Activated T-cell treated with anti-CD3 and anti-CD28 coated beads for 4 hours (primary cell): ENCODE measurements around the gene COL27A1.

Experiments
- DNase-seq: peaks from one replicate; pipeline ENCODE4 v3.0.0-alpha.2; 2020

Gene COL27A1

GRCh38 chr9:114149765-114150340 is 5.5 kb upstream of the COL27A1 start:
- DNase-seq: no peak

- no peak for DNase-seq
Observed at GRCh38 chr9:114150608-114151007, 4.7 kb upstream of the COL27A1 start.

- DNase-seq: no peak
Observed at GRCh38 chr9:114151426-114151956, 3.8 kb upstream of the COL27A1 start.

- no peak for DNase-seq
Observed at GRCh38 chr9:114153761-114154599, 1.4 kb upstream of the COL27A1 start.

- DNase-seq: no peak
Observed at GRCh38 chr9:114154600-114155102, 686 bp upstream of the COL27A1 start.

GRCh38 chr9:114155995-114156656 is 789 bp downstream of the COL27A1 start:
- peak; percentile 9 for DNase-seq

- peak; percentile 31 for DNase-seq
Observed at GRCh38 chr9:114156657-114157421, 1.5 kb downstream of the COL27A1 start.

- no peak for DNase-seq
Observed at GRCh38 chr9:114157516-114158176, 2.3 kb downstream of the COL27A1 start.

GRCh38 chr9:114158482-114159130 is 3.3 kb downstream of the COL27A1 start:
- no peak for DNase-seq

- DNase-seq: no peak
Observed at GRCh38 chr9:114159691-114160090, 4.4 kb downstream of the COL27A1 start.

- no peak for DNase-seq
Observed at GRCh38 chr9:114161513-114161912, 6.2 kb downstream of the COL27A1 start.

- DNase-seq: no peak
Observed at GRCh38 chr9:114163517-114163951, 8.2 kb downstream of the COL27A1 start.

- no peak for DNase-seq
Observed at GRCh38 chr9:114164191-114164794, 9.0 kb downstream of the COL27A1 start.

- no peak for DNase-seq
Observed at GRCh38 chr9:114165407-114166102, 10.2 kb downstream of the COL27A1 start.

GRCh38 chr9:114166103-114166470 is 10.8 kb downstream of the COL27A1 start:
- no peak for DNase-seq

GRCh38 chr9:114166614-114167572 is 11.6 kb downstream of the COL27A1 start:
- DNase-seq: no peak

GRCh38 chr9:114167591-114168091 is 12.3 kb downstream of the COL27A1 start:
- DNase-seq: no peak

GRCh38 chr9:114168281-114169028 is 13.1 kb downstream of the COL27A1 start:
- DNase-seq: no peak
